Neural progenitor cell (in vitro differentiated cells): ENCODE data around the gene SNTG2.

ENCODE experiments used
- CTCF ChIP-seq: fragments of 200-600 bp; sonication (generic); IDR thresholded peaks from 2 replicates; pipeline ENCODE4 v1.5.1; 2017; ENCODE audit warnings: antibody characterized with exemption, mild to moderate bottlenecking
- EZH2 ChIP-seq: fragments of 200-600 bp; sonication (generic); IDR thresholded peaks from 2 replicates; pipeline ENCODE4 v1.6.1; 2017; ENCODE audit warnings: antibody characterized with exemption, mild to moderate bottlenecking, moderate library complexity

GRCh38 chr2:1130922-1131321 lies 180.3 kb downstream of the SNTG2 start:
- TF ChIP-seq CTCF: no peak
- no peak for TF ChIP-seq EZH2
